GM12878 (cell line): ENCODE data around the gene GDPD2. TPM values are rescaled to one million over a fixed set of nuclear protein-coding genes. Genes with fewer than 3 reads are reported as not detected.

Experiments used
- ATAC-seq: fragments of 200-7000 bp; cut with Tn5 transposase; 3 replicates; pipeline ENCODE4 v1.9.1; 2020; ENCODE audit warnings: mild to moderate bottlenecking, moderate library complexity
- BruUV-seq: library from RNA; stranded (reverse); fragments of 400-500 nt; replicated peaks from 2 replicates; lab custom pipeline; 2021; lab: Mats Ljungman, UMichigan
- CTCF ChIA-PET: fragments of 300-600 bp; sonication (Branson Sonifier 250); formaldehyde crosslinking; extraction: SDS; loops from one replicate; lab custom pipeline; 2021; ENCODE audit warnings: inconsistent platforms; lab: Yijun Ruan, JAX
- POLR2A ChIA-PET: fragments of 350-600 bp; formaldehyde crosslinking; extraction: SDS; loops from one replicate; lab custom pipeline; 2021; ENCODE audit warnings: inconsistent platforms; lab: Charles Lee
- RAD21 ChIA-PET: fragments of 300-600 bp; sonication (Branson Sonifier 250); formaldehyde crosslinking; loops from one replicate; lab custom pipeline; 2023; ENCODE audit warnings: antibody characterized with exemption; ENCODE audit not compliant: unreplicated experiment; lab: Charles Lee
- SMC1A ChIA-PET: fragments of 300-600 bp; sonication (Branson Sonifier 250); formaldehyde crosslinking; loops from one replicate; lab custom pipeline; 2023; ENCODE audit not compliant: unreplicated experiment, uncharacterized antibody; lab: Charles Lee
- DNase-seq: peaks from one replicate; pipeline ENCODE4 v3.0.0-alpha.2; 2011; ENCODE audit warnings: low read depth, low spot score
- FAIRE-seq: peaks from 3 replicates; lab custom pipeline; 2011; peaks lifted over from hg19 to GRCh38; lab: Jason Lieb, UNC
- H2AFZ ChIP-seq: 2 replicates; pipeline ENCODE4 v1.6.0; 2011; ENCODE audit warnings: low read depth, low read length, control low read depth; ENCODE audit not compliant: control insufficient read depth
- H3K27ac ChIP-seq: 2 replicates; pipeline ENCODE4 v1.5.1; 2011; ENCODE audit warnings: control low read depth; ENCODE audit not compliant: control insufficient read depth, insufficient read depth
- H3K27me3 ChIP-seq, 2 experiments: replicated peaks in 1 of 2; 2 replicates each; pipeline versions ENCODE4 v1.6.0 to v1.6.1; 2011; ENCODE audit warnings: low read length in 1 of 2; ENCODE audit not compliant: control insufficient read depth in 2 of 2, insufficient read depth in 2 of 2
- H3K36me3 ChIP-seq, 2 experiments: 2 replicates each; pipeline ENCODE4 v1.5.1; 2011; ENCODE audit warnings: low read length in 1 of 2; ENCODE audit not compliant: control insufficient read depth in 2 of 2, insufficient read depth in 2 of 2
- H3K4me1 ChIP-seq: 2 replicates; pipeline ENCODE4 v1.6.1; 2011; ENCODE audit warnings: mild to moderate bottlenecking, low read length, moderate library complexity, mixed read lengths; ENCODE audit not compliant: control insufficient read depth, insufficient read depth
- H3K4me2 ChIP-seq: 2 replicates; pipeline ENCODE4 v1.6.0; 2011; ENCODE audit warnings: control low read depth; ENCODE audit not compliant: control insufficient read depth, insufficient read depth
- H3K4me3 ChIP-seq: fragments of 200-600 bp; sonication (generic); 2 replicates; pipeline ENCODE4 v1.5.1; 2016
- H3K79me2 ChIP-seq: 2 replicates; pipeline ENCODE4 v1.6.0; 2011; ENCODE audit warnings: low read length; ENCODE audit not compliant: control insufficient read depth, insufficient read depth
- H3K9ac ChIP-seq: 2 replicates; pipeline ENCODE4 v1.8.0; 2011; ENCODE audit warnings: low read length, control low read depth, mixed read lengths; ENCODE audit not compliant: control insufficient read depth, insufficient read depth
- H3K9me3 ChIP-seq: replicated peaks from 3 replicates; pipeline ENCODE4 v1.5.1; 2011; ENCODE audit warnings: mild to moderate bottlenecking, low read length; ENCODE audit not compliant: control insufficient read depth, insufficient read depth
- H4K20me1 ChIP-seq: 2 replicates; pipeline ENCODE4 v1.6.0; 2011; ENCODE audit not compliant: control insufficient read depth, insufficient read depth
- BRCA1 ChIP-seq: IDR thresholded peaks from 2 replicates; pipeline ENCODE4 v1.6.1; 2011; ENCODE audit warnings: low read depth, low read length, improper control_type of control experiment
- CBFB ChIP-seq: IDR thresholded peaks from 2 replicates; pipeline ENCODE4 v1.6.1; 2016; ENCODE audit warnings: antibody characterized with exemption, low read depth
- CBX3 ChIP-seq: fragments of 200-600 bp; sonication (generic); IDR thresholded peaks from 2 replicates; pipeline ENCODE4 v1.6.1; 2016; ENCODE audit warnings: low read depth, borderline replicate concordance
- E2F8 ChIP-seq: fragments of 450-650 bp; IDR thresholded peaks from 2 replicates; pipeline ENCODE4 v1.6.1; 2018; ENCODE audit warnings: mild to moderate bottlenecking, low read depth, moderate library complexity; ENCODE audit not compliant: partially characterized antibody
- FOS ChIP-seq: IDR thresholded peaks from 3 replicates; pipeline ENCODE4 v1.6.1; 2011; ENCODE audit warnings: borderline replicate concordance; ENCODE audit not compliant: insufficient read length; ENCODE audit errors: extremely low read depth
- HDAC6 ChIP-seq: fragments of 200-600 bp; sonication (generic); IDR thresholded peaks from one replicate; pipeline ENCODE4 v1.8.0; 2017; ENCODE audit warnings: antibody characterized with exemption; ENCODE audit not compliant: unreplicated experiment
- IKZF1 ChIP-seq: fragments of 450-650 bp; conservative IDR thresholded peaks from 2 replicates; pipeline ENCODE4 v1.6.1; 2017; ENCODE audit warnings: antibody characterized with exemption, mild to moderate bottlenecking
- IRF4 ChIP-seq: IDR thresholded peaks from 2 replicates; pipeline ENCODE4 v1.6.1; 2011; ENCODE audit warnings: low read depth, low read length
- MAX ChIP-seq: IDR thresholded peaks from 2 replicates; pipeline ENCODE4 v1.6.1; 2012; ENCODE audit warnings: low read depth, low read length, improper control_type of control experiment
- MLLT1 ChIP-seq: fragments of 450-650 bp; IDR thresholded peaks from 2 replicates; pipeline ENCODE4 v1.6.1; 2016; ENCODE audit warnings: mild to moderate bottlenecking
- MTA2 ChIP-seq: fragments of 450-650 bp; IDR thresholded peaks from 2 replicates; pipeline ENCODE4 v1.6.1; 2016; ENCODE audit warnings: low read depth, mild to moderate bottlenecking, moderate library complexity
- SIX5 ChIP-seq: IDR thresholded peaks from 2 replicates; pipeline ENCODE4 v1.6.1; 2011; ENCODE audit warnings: mild to moderate bottlenecking, low read depth, low read length, moderate library complexity; ENCODE audit not compliant: severe bottlenecking
- SUPT20H ChIP-seq: IDR thresholded peaks from 2 replicates; pipeline ENCODE4 v1.6.1; 2011; ENCODE audit warnings: low read depth, mild to moderate bottlenecking, low read length, moderate library complexity, borderline replicate concordance; ENCODE audit not compliant: control insufficient read depth
- YBX1 ChIP-seq: fragments of 450-650 bp; IDR thresholded peaks from 2 replicates; pipeline ENCODE4 v1.6.1; 2016; ENCODE audit warnings: antibody characterized with exemption
- YY1 ChIP-seq: IDR thresholded peaks from 2 replicates; pipeline ENCODE4 v1.6.1; 2011; ENCODE audit warnings: low read depth, mild to moderate bottlenecking, low read length
- ZBTB11 ChIP-seq: fragments of 450-650 bp; formaldehyde crosslinking; IDR thresholded peaks from 2 replicates; pipeline ENCODE4 v1.5.0; 2022; ENCODE audit warnings: mild to moderate bottlenecking, missing genetic modification characterization
- WGBS: methylation state at CpG from one replicate; pipeline ENCODE4 v1.1.6; 2016; ENCODE audit warnings: low lambda C conversion rate; ENCODE audit not compliant: insufficient replicate concordance, insufficient coverage; ENCODE audit errors: missing lambda C conversion rate; 5-methylcytosine and 5-hydroxymethylcytosine counted together
- in situ Hi-C: fragments of 300-500 bp; cut with MboI; formaldehyde crosslinking; loops from 9 replicates; pipeline ENCODE4 v1.14.3; 2018; ENCODE audit warnings: mixed read lengths
- intact Hi-C: fragments of 100-400 bp; cut with micrococcal nuclease; formaldehyde crosslinking; loops from one replicate; pipeline ENCODE4 v1.14.2; 2022; ENCODE audit not compliant: unreplicated experiment
- polyA plus RNA-seq, 11 experiments: library from polyadenylated mRNA; depleted of rRNA in 4 of 11; unstranded in 6 of 11; stranded (reverse) in 5 of 11; fragments of >200 nt; fragmentation: Nextera tagmentation in 4 of 11; fragmentation: Illumina TruSeq in 1 of 11; extraction: Ambion mirVana in 4 of 11; extraction: Trizol in 1 of 11; gene quantifications; 1 replicate in 1 of 11; 2 replicates in 10 of 11; pipeline versions ENCODE4 v1.2.1 to v1.2.3, GENCODE V29; 2011 to 2016; ENCODE audit warnings: inconsistent platforms in 2 of 11, missing spikeins in 2 of 11, low read depth in 1 of 11
- total RNA-seq, 4 experiments: library from RNA; depleted of rRNA in 3 of 4; stranded (reverse); fragments of >200 nt in 3 of 4; fragmentation: Illumina TruSeq in 1 of 4; extraction: Trizol in 1 of 4; gene quantifications; 2 replicates each; pipeline versions ENCODE4 v1.2.1 to v1.2.3, GENCODE V29; 2013 to 2021

GDPD2 gene
- total and polyA plus RNA-seq, 10 of the 15 experiments (the other 5 are each of a cell fraction or from before 2014, with no cell fraction given) = 0.04 to 0.11 (median 0.09) TPM; not detected in 7

- 36% methylated on average over 28 of the region's 61 CpGs for WGBS
- no TSS peak for BruUV-seq
- intact Hi-C loops = loop anchor here (10.0 kb wide), 1 partner anchor 60 kb away; no protein-coding TSS in a partner anchor
- FAIRE-seq = no peak
- ChIA-PET SMC1A (no interaction called here), POLR2A (no interaction called here), CTCF (interaction anchor here (1.1 to 1.5 kb wide), 2 partner anchors 7 to 16 kb away, joined by 4 to 5 read pairs; no protein-coding TSS in a partner anchor), RAD21 (no interaction called here)
- Histone ChIP-seq H3K9me3 (no peaks in the 10 kb centered on the region), H3K36me3 (no peaks in the 10 kb centered on the region), H3K4me1 (no peaks in the 10 kb centered on the region), H4K20me1 (no peaks in the 10 kb centered on the region), H3K4me3 (no peak overlapping the region), H2AFZ (no peak overlapping the region), H3K9ac (no peak overlapping the region), H3K27me3 (peaks cover 0 to 3% of the 10 kb centered on the region in 2 experiments; a peak in 3 of 4 replicates), H3K27ac (no peak overlapping the region), H3K79me2 (no peaks in the 10 kb centered on the region), H3K4me2 (no peak overlapping the region)
- no peak for DNase-seq
- ATAC-seq = peak; percentile 15; the same call in 2 of the 3 replicates
- in situ Hi-C loops = loop anchor here (25.0 kb wide), 1 partner anchor 408 kb away; the partner anchor contains the start of gene AWAT2
- no peak for TF ChIP-seq MAX
- no peak for TF ChIP-seq MLLT1
- no peak for TF ChIP-seq SIX5
- no peak for TF ChIP-seq SUPT20H
- TF ChIP-seq IRF4 = no peak
- TF ChIP-seq BRCA1 = no peak
- TF ChIP-seq YY1 = no peak
- TF ChIP-seq CBX3 = no peak
- no peak for TF ChIP-seq IKZF1
- TF ChIP-seq FOS = no peak
- TF ChIP-seq YBX1 = no peak
- no peak for TF ChIP-seq HDAC6
- no peak for TF ChIP-seq CBFB
- TF ChIP-seq MTA2 = no peak
- TF ChIP-seq E2F8 = no peak
- TF ChIP-seq ZBTB11 = no peak
These were observed 22.0 kb downstream of the GDPD2 start for GRCh38 chrX:70444946-70445656.
